Activated T-helper 17 cell treated with anti-CD3 and anti-CD28 coated beads, Interleukin-2, amount 50 U/mL, for 72 hours (primary cell): ENCODE results near the gene CCDC51. TPM values are rescaled to one million over a fixed set of nuclear protein-coding genes. Genes with fewer than 3 reads are reported as not detected.
A peak's percentile ranks its signal among the peaks of the same experiment; 100 is the strongest.
"Not testable (repeated sequence)": the region's sequence is repeated elsewhere in the genome, so short reads cannot be mapped to it uniquely, and the experiment has no call there.

Source experiments
- ATAC-seq: fragments of 150-1000 bp; cut with Tn5 transposase; replicated peaks from 2 replicates; pipeline ENCODE4 v1.10.0; 2021; ENCODE audit warnings: mild to moderate bottlenecking, moderate library complexity
- H3K27ac Mint-ChIP-seq: one replicate; pipeline ENCODE4 v1.8.0; 2022; ENCODE audit warnings: mixed read lengths
- H3K27me3 Mint-ChIP-seq: one replicate; pipeline ENCODE4 v1.8.0; 2022; ENCODE audit warnings: mixed read lengths
- H3K36me3 Mint-ChIP-seq: one replicate; pipeline ENCODE4 v1.8.0; 2022; ENCODE audit warnings: low read depth, mild to moderate bottlenecking, mixed read lengths
- H3K4me1 Mint-ChIP-seq: one replicate; pipeline ENCODE4 v1.8.0; 2022; ENCODE audit warnings: mixed read lengths
- H3K4me3 Mint-ChIP-seq: one replicate; pipeline ENCODE4 v1.8.0; 2022; ENCODE audit warnings: mild to moderate bottlenecking, mixed read lengths
- H3K9me3 Mint-ChIP-seq: one replicate; pipeline ENCODE4 v1.8.0; 2022; ENCODE audit warnings: mixed read lengths
- total RNA-seq, 2 donors: library from RNA; stranded (reverse); gene quantifications; one replicate each; pipeline ENCODE4 v1.2.3, GENCODE V29; 2022

The CCDC51 gene
- total RNA-seq, 2 donors from 2014 or later = 15.5 to 28.4 TPM

DNA sequence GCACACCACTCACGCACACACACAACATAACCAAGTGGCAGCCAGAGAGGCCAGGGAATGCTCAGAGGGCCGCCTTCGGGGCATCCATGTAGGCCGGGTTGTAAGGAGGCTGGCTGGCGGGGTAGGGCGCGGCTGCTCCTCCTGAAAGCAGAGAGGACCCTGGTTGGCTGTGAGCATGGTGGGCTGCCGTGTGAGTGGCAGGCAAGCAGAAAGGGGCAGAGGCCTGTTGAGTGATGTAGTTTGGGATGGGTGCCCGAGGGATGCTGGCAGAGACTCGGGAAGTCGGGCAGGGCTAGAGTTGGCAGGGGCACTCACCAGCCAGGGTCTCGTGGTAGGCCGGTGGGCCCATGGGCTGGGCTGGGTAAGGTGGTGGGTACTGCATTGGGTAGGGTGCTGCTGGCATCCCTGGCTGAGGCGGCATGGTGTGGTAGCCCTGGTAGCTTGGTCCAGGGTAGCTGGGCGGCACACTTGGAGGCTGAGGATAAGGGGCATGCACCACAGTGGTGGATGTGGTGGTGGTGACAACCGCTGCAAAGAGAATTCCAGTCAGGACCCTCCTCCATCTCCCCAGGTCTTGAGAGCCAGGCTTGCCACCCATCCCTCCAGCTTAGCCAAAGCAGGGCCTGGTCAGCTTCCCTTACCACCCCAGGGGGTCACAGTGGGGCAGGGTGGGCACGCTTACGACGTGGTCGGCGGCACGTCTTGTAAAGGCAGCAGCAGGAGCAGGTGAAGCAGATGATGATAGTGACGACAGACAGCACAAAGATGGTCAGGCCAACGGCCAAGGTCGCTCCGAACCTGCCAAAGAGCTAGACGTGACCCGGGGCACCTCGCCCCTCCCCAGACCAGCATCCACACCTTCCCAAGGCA is 29.4 kb upstream of the CCDC51 start:
- peak overlapping the region; percentile 97 for H3K4me3 Mint-ChIP-seq
- ATAC-seq = no peak
- no peaks in the 10 kb centered on the region for H3K27me3 Mint-ChIP-seq
- H3K4me1 Mint-ChIP-seq = peaks cover 43% of the 10 kb centered on the region
- peak overlapping the region; percentile 85 for H3K27ac Mint-ChIP-seq
- peaks cover 64% of the 10 kb centered on the region for H3K36me3 Mint-ChIP-seq
- no peaks in the 10 kb centered on the region for H3K9me3 Mint-ChIP-seq

DNA sequence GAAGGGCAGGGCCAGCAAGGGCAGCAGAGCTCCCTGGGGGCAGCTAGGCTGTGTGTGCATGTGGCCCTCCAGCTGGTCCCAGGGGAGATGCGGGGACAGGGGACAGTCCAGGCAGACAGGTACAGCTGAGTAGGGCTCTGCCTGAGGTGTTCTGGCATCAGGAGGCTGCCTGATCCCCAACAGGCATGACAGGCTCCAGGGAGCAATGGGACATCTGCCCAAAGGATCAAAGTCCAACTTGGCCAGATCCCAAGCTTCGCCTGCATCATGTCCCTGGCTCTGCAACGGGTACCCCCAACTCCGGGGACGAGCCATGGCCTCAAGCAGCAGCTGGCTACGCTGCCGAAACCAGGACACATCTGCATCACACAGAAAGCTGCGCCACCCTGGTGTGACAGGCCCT is 28.4 kb upstream of the CCDC51 start:
- H3K36me3 Mint-ChIP-seq = peaks cover 64% of the 10 kb centered on the region
- peaks cover 40% of the 10 kb centered on the region for H3K4me1 Mint-ChIP-seq
- peak overlapping the region; percentile 96 for H3K27ac Mint-ChIP-seq
- H3K9me3 Mint-ChIP-seq = no peaks in the 10 kb centered on the region
- peak overlapping the region; percentile 97 for H3K4me3 Mint-ChIP-seq
- no peak for ATAC-seq
- no peaks in the 10 kb centered on the region for H3K27me3 Mint-ChIP-seq

DNA sequence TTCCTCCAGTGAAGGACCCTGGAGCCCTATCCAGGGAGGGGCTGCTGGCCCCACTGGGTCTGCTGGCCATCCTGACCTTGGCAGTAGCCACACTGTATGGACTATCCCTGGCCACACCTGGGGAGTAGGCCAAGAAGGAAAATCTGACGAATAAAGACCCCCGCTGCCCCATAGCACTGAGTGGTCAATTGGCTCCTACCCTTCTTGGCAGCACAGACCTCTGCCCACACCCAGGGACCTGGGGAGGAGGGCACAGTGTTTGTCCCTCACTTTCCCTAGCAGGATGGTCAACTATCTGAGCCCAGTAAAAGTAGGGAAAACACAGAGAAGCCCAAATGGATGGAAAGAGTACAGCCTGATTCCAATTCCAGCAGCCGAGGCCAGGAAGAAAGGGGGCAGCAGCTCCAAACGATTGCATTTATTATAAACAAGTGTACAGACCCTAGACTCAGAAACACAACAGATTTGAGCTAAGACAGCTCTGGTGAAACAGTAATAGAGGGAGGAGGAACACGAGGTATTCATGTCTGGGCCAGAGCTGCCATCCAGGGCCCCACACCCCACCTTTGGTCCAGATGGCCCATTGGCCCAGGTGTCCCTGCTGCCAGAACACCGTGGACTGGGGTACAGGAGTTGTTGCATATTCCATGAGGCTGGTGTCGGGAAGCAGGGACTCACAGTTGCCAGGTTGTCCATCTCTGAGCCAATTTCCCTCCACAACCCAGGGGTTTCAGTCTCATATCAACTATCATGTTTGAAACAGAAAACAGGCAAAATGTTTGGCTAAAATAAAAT is 27.8 kb upstream of the CCDC51 start:
- peak overlapping the region; percentile 96 for H3K27ac Mint-ChIP-seq
- H3K27me3 Mint-ChIP-seq = no peaks in the 10 kb centered on the region
- H3K4me1 Mint-ChIP-seq = peaks cover 33% of the 10 kb centered on the region

DNA sequence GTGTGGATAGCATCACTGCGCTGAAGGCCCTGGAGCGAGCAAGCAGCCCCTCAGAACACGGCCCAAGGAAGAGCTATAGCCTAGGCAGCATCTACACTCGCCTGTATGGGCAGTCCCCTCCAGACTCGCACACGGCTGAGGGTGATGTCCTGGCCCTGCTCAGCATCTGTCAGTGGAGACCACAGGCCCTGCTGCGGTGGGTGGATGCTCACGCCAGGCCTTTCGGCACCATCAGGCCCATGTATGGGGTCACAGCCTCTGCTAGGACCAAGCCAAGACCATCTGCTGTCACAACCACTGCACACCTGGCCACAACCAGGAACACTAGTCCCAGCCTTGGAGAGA is 27.2 kb upstream of the CCDC51 start:
- Mint-ChIP-seq H3K36me3 (peaks cover 57% of the 10 kb centered on the region), H3K27me3 (no peaks in the 10 kb centered on the region), H3K9me3 (no peaks in the 10 kb centered on the region), H3K4me1 (peaks cover 33% of the 10 kb centered on the region), H3K4me3 (peak overlapping the region; percentile 97), H3K27ac (peak overlapping the region; percentile 96)
- peak; percentile 7 for ATAC-seq

More for the DNA sequence above, 27.8 kb upstream of the CCDC51 start:
- peak overlapping the region; percentile 97 for H3K4me3 Mint-ChIP-seq
- H3K9me3 Mint-ChIP-seq = no peaks in the 10 kb centered on the region
- peaks cover 58% of the 10 kb centered on the region for H3K36me3 Mint-ChIP-seq
- no peak for ATAC-seq

DNA sequence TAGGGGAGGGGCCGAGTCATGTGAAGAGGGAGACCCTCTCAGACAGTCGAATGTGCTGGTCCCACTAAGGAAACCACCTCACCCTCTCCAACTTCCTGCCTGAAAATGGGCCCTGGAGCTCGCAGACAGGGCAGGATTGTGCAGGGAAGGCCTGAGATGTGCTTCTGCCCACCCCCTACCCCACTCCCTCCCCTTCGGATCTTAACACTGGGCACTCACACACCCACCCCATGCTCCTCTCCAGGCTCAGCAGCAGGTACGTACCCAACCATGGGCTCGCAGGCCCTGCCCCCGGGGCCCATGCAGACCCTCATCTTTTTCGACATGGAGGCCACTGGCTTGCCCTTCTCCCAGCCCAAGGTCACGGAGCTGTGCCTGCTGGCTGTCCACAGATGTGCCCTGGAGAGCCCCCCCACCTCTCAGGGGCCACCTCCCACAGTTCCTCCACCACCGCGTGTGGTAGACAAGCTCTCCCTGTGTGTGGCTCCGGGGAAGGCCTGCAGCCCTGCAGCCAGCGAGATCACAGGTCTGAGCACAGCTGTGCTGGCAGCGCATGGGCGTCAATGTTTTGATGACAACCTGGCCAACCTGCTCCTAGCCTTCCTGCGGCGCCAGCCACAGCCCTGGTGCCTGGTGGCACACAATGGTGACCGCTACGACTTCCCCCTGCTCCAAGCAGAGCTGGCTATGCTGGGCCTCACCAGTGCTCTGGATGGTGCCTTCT is 26.6 kb upstream of the CCDC51 start:
- H3K4me1 Mint-ChIP-seq = peaks cover 33% of the 10 kb centered on the region
- H3K27me3 Mint-ChIP-seq = no peaks in the 10 kb centered on the region
- H3K4me3 Mint-ChIP-seq = peak overlapping the region; percentile 97
- peak; percentile 53 for ATAC-seq
- peak overlapping the region; percentile 96 for H3K27ac Mint-ChIP-seq
- no peaks in the 10 kb centered on the region for H3K9me3 Mint-ChIP-seq
- H3K36me3 Mint-ChIP-seq = peaks cover 57% of the 10 kb centered on the region

DNA sequence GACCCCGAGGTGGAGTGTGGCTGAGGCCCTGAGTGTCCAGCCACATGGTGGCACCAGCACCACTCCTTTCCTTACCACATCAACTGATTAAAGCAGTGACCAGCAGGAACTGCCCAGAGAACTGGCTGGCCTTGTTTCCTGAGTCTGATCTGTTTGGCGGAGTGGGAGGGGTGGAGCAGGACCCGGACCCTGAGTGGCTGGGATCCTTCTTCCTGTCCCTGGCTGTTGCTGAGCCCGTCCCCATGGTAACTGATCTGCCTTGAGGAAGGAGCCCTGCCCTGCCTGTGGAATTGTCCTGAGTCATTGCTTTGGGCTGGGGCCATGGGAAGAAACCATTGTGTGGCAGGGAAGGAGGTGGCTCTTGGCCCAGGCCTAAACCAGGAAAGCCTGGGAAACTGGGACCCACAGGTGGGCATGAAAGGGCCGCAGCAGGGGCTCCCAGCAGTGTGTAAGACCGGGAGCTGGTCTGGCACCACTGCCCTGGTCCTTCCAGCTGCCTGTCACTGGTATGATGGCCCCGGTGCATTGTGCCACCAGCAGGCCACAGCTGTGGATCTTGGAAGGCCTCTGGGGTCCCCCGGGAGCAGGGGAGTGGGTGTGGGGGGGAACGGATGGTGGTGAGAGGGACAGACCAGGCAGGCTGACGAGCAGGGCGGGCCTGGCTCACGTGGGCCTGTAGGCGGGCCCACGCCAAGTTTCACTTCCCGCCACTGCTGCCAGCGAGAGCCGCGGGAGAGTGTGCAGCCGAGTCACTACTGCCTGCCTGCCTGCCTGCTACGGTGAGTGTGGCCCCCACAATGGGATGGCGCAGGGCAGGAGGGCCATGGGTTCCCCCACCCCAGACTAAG is 25.8 kb upstream of the CCDC51 start:
- ATAC-seq = peak; percentile 95
- Mint-ChIP-seq H3K9me3 (no peaks in the 10 kb centered on the region), H3K27ac (peak overlapping the region; percentile 96), H3K4me1 (peaks cover 33% of the 10 kb centered on the region), H3K4me3 (peak overlapping the region; percentile 97), H3K36me3 (peaks cover 62% of the 10 kb centered on the region), H3K27me3 (no peaks in the 10 kb centered on the region)

DNA sequence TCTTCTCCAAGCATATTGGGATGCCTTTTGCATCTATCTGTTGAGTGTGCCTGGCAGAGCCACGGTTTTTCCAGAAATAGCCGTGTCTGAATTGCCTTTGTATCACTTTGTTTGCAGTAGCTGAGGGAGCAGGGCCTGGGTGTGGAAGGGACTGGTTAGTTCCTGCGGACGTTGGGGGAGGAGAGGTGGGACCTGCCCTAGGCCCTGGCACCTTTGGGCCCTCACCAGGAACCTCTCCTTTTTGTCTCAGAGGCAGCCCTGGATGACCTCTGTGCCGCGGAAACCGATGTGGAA is 25.3 kb upstream of the CCDC51 start:
- Mint-ChIP-seq H3K4me3 (peak overlapping the region; percentile 97), H3K36me3 (peaks cover 62% of the 10 kb centered on the region), H3K27ac (peak overlapping the region; percentile 96), H3K4me1 (peaks cover 32% of the 10 kb centered on the region), H3K9me3 (no peaks in the 10 kb centered on the region), H3K27me3 (no peaks in the 10 kb centered on the region)
- ATAC-seq = no peak

DNA sequence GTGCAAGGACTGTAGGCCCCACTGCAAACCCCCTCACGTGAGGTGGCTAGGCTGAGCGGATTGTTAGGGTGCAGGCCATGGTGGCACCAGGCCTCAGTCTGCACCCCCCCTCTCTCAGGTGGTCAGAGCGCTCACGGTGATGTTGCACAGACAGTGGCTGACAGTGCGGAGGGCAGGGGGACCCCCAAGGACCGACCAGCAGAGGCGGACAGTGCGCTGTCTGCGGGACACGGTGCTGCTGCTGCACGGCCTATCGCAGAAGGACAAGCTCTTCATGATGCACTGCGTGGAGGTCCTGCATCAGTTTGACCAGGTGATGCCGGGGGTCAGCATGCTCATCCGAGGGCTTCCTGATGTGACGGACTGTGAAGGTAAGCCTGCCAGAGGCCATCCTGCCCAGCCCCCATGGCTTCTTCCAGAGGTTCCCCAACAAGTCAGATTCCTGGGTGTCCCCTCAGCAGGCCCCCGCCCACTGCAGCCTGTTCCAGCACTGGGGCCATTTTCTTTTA is 24.8 kb upstream of the CCDC51 start:
- Mint-ChIP-seq H3K9me3 (no peaks in the 10 kb centered on the region), H3K27ac (peak overlapping the region; percentile 96), H3K4me3 (peak overlapping the region; percentile 97), H3K4me1 (peaks cover 27% of the 10 kb centered on the region), H3K36me3 (peaks cover 62% of the 10 kb centered on the region), H3K27me3 (no peaks in the 10 kb centered on the region)
- ATAC-seq = no peak

DNA sequence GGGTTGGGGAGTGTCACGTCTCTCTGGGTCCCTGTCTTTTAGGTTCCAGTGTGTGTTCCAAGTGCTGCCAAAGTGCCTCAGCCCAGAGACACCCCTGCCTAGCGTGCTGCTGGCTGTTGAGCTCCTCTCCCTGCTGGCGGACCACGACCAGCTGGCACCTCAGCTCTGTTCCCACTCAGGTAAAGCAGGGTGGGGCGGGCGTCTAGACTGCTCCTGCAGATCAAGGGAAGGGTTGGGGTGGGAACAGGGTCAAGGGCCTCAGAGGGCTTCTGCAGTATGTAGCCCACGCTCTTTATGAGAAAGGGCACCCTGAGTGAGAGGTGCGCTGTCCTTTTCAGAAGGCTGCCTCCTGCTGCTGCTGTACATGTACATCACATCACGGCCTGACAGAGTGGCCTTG is 23.8 kb upstream of the CCDC51 start:
- no peak for ATAC-seq
- Mint-ChIP-seq H3K27me3 (no peaks in the 10 kb centered on the region), H3K9me3 (no peaks in the 10 kb centered on the region), H3K36me3 (peaks cover 62% of the 10 kb centered on the region), H3K4me3 (no peak overlapping the region), H3K27ac (no peak overlapping the region), H3K4me1 (peaks cover 17% of the 10 kb centered on the region)

DNA sequence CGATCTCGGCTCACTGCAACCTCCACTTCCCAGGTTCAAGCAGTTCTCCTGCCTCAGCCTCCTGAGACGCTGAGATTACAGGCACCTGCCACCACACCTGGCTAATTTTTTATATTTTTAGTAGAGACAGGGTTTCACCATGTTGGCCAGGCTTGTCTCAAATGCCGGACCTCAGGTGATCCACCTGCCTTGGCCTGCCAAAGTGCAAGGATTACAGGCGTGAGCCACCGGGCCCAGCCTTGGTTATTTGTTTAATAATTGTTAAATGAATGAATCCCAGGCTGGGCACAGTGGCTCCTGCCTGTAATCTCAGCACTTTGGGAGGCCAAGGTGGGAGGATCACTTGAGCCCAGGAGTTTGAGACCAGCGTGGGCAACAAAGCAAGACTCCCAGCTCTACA is 21.8 kb upstream of the CCDC51 start:
- not testable (repeated sequence) for H3K4me1 Mint-ChIP-seq, H3K27me3 Mint-ChIP-seq, H3K4me3 Mint-ChIP-seq, H3K9me3 Mint-ChIP-seq, H3K27ac Mint-ChIP-seq, ATAC-seq
- peaks cover 58% of the 10 kb centered on the region for H3K36me3 Mint-ChIP-seq

DNA sequence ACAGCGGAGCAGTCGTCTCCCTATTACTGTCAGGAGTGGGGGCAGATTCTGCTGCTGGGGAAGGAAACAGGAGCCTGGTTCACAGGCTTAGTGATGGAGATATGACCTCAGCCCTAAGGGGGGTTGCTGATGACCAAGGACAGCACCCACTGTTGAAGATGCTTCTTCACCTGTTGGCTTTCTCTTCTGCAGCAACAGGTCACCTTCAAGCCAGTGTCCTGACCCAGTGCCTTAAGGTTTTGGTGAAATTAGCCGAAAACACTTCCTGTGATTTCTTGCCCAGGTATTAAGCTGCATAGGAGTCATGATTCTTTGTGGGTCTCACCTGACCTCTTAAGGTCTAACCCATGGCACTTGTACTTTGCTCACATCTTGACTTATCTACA is 20.6 kb upstream of the CCDC51 start:
- Mint-ChIP-seq H3K9me3 (no peaks in the 10 kb centered on the region), H3K4me1 (peaks cover 4% of the 10 kb centered on the region), H3K4me3 (no peak overlapping the region), H3K27ac (no peak overlapping the region), H3K36me3 (peaks cover 58% of the 10 kb centered on the region), H3K27me3 (no peaks in the 10 kb centered on the region)
- ATAC-seq = no peak

DNA sequence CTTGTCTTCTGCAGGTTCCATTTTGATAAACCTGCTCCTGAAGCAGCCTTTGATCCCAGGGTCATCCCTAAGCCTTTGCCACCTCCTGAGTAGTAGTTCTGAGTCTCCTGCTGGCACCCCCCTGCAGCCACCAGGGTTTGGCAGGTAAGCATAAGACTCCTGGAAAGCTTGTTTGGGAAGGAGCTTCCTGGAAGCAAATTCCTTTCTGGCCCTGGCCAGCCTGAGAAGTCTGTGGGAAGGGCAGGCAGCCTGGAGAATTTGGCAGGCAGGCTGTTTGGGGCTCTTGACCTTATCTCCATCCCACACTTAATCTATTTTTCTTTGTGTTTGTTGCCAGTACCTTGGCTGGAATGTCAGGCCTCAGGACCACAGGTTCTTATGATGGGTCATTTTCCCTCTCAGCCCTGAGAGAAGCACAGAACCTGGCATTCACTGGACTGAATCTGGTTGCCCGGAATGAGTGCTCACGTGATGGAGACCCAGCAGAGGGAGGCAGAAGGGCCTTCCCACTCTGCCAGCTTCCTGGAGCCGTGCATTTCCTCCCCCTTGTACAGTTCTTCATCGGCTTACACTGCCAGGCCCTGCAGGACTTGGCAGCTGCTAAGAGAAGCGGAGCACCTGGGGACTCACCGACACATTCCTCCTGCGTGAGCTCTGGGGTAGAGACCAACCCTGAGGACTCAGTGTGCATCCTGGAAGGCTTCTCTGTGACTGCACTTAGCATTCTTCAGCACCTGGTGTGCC is 20.0 kb upstream of the CCDC51 start:
- H3K27me3 Mint-ChIP-seq = no peaks in the 10 kb centered on the region
- no peak overlapping the region for H3K27ac Mint-ChIP-seq
- no peak for ATAC-seq
- H3K4me3 Mint-ChIP-seq = no peak overlapping the region
- H3K9me3 Mint-ChIP-seq = no peaks in the 10 kb centered on the region
- H3K4me1 Mint-ChIP-seq = no peaks in the 10 kb centered on the region
- H3K36me3 Mint-ChIP-seq = peaks cover 59% of the 10 kb centered on the region

DNA sequence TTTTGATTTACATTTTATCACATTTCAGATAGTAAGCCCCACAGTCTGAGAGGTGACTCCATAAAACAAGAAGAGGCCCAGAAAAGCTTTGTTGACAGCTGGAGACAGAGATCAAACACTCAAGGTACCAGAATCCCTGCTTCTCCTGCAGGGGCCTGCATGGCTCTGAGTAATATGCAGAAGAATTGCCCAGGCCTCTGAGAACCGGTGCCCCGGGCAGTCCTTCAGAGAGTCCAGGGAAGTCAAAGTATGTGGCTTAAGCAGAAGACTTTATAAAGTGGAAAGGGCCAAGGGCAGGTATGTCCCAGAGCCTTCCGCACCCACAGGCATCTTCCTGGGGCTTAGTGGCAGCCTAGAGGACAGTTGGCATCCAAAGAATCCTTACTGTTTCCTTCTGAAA is 19.4 kb upstream of the CCDC51 start:
- H3K27me3 Mint-ChIP-seq = no peaks in the 10 kb centered on the region
- no peak overlapping the region for H3K4me3 Mint-ChIP-seq
- H3K27ac Mint-ChIP-seq = peak overlapping the region; percentile 20
- H3K36me3 Mint-ChIP-seq = peaks cover 66% of the 10 kb centered on the region
- no peaks in the 10 kb centered on the region for H3K4me1 Mint-ChIP-seq
- no peak for ATAC-seq
- no peaks in the 10 kb centered on the region for H3K9me3 Mint-ChIP-seq
